ENCODE measurements around the gene ZBTB43.

DNA sequence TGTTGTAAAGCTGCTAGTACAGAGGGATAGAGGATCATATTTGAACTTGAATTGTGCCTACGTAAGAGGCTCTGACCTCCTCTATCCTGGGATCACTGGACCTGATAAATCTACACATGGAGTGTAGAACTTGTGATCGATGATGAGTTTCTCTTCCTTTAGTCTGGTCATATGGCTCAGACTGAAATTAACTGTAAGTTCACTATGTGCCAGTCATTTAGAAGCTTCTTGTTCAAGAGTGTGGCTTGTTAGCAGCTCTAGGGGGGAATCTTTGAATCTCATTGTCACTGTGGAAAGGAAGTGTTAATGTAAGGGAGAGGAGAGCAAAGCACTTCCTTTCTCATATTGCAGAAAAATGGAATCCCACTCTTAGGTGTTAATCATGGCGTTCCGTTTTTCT is 67.7 kb downstream of the ZBTB43 start:
- TF ChIP-seq CREB1 (IDR thresholded peaks at IDR 0.05; ENCODE audit: low read depth) (no peak), YY1 (IDR thresholded peaks at IDR 0.05; ENCODE audit: low read depth, low read length) (no peak)
